Stimulated activated CD8-positive, alpha-beta memory T cell treated with anti-CD3 and anti-CD28 coated beads, Interleukin-2, amount 100 ng/mL, for 1 hour (primary cell): ENCODE data around the gene PPP1CA.

Experiments
- DNase-seq, 2 donors: peaks; one replicate each; pipeline ENCODE4 v3.0.0-alpha.2; 2020; ENCODE audit warnings: low read depth in 2 of 2

PPP1CA gene

DNA sequence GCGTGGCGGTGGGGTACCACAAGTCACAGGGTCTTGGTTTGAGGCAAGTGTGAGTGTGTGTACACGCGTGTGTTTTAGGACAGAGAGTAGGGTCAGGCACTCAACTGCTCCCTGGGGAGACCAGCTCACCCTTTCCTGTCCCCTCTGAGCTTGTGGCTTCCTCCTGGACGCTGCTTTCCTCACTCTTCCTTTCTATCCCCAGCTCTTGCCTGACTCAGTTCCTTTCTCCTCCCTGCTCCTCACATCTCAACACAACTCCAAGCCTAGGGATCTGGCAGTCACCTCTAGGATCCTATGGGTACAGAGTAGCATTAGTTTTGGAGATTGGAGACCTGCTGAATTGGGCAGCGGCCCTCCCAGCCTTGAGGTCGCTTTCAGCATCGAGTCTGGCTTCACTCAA, 32.4 kb downstream of the PPP1CA start:
- no peak for DNase-seq

DNA sequence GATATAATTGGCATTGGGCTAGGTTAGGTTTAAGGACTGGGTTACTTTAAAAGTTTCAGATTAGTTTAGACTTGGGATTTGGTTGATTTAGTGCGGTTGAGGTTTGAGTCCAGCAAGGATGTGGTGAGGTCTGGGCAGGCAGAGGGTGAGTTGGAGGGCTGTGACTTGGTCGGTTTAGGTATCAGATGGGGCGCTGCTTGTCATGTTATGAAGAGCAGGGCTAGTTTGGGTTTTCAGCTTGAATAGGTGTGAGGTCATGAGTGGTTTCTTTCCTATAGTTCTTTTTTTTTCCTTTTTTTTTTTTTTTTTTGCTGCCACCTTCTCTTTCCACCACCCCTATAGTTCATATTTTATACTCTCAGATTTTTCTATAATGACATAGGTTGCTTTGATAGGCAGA, 33.0 kb downstream of the PPP1CA start:
- DNase-seq: no peak

DNA sequence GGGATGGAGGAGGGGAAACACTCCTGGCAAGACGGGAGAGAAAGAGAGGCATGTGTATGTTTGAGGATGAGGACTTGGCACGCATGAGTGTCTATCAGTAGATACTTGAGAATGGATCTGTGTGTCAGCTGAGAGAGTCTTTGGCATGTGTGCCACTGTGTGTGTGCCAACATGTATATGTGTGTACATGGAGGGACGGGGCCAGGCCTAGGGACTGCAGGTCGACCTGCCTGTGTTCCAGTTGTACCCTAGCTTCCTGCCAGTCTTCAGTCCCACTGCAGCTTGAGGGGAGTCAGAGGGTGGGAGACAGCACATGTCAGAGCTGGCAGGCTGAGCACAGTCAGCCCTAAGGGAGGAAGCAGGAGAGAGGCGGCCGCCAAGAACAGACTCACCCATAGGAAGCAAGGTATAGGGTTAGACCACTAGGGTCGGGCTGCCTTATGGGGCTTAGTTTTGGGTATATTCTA, 33.9 kb downstream of the PPP1CA start:
- no peak for DNase-seq

DNA sequence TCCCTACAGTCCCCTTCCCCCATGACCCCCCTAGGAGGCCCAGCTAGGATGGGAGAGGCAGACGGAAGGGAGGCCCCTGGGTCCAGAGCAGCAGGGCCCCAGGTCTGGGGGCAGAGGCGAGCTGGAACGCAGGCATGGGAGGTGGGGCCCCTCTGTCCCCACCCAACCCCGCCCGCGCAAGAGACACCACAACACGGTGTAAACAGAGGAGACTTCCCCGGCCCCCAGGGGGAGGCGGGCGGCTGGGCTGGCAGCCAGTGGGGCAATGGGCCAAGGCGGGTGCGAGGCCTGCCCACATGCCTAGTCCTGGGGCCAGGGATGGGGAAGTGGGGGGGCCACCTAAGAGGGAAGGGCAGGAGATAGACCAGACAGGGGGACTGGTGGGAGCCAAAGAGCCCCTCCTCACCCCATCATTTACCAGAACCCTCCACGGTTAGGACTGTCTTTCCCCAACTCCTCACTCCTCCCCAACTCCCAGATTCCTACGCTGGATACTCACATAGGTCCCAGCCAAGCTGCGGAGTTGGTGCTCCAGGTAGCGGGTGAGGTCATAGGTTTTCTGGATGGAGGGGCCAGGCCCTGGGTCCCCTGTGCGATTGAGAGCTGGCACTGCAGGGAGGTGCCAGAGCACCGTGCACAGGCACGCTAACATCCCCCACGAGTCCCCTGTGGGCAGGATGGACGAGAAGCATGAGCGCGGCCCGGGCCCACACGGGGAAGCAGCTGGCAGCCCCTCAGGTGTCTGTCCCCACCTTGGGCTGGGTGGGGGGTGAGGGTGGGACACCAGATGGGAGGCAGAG, 34.5 kb downstream of the PPP1CA start:
- no peak for DNase-seq

DNA sequence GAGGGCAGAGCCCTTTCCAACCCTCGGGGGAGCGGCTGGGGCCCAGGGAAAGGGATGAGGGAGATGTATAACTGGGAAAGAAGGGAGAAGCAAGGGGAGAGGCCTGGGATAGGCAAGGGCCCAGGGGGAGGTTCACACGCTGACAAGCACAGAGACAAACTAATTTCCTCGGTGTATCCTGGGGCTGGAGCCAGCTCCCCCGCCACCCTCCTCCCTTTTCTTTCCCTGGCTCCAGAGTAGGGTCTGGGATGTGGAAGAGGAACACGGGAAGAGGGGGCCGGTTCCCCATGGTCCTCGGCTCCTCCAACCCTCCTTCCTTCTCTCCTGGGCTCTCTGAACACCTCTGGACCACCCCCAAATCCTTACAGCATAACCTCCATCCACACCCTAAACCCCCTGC, 35.1 kb downstream of the PPP1CA start:
- no peak for DNase-seq

DNA sequence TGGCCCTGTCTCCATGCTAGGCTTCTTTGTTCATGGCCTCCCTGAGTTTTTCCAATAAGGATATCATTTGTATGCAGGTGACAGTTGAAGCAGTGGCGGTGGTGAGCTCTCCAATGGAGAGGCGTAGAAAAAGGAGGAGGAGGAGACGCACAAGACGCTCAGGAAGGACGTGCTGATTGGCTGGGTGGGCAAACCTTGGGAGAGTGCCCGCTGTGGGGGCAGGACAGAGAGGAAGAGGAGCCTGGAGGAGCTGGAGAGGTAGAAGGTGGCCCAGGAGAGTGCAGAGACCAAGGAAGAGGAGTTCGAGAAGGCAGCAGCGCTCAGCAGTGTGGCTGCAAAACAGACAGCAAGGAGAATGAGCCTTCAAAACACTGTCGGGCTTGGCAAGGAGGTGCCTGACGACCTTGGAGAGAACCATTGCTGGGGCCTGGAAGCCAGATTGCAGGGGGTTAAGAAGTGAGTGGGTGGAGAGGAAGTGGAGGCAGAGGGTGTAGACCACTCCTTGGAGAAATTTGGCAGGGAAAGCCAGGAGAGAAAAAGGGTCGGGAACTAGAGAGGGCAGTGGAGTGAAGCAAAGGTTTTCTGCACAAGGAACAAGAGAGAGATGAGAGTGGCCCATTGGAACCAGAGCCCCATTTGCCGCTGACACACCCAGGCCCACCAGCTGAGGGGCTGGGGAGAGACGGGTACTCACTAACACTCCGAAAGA, 35.8 kb downstream of the PPP1CA start:
- no peak for DNase-seq

DNA sequence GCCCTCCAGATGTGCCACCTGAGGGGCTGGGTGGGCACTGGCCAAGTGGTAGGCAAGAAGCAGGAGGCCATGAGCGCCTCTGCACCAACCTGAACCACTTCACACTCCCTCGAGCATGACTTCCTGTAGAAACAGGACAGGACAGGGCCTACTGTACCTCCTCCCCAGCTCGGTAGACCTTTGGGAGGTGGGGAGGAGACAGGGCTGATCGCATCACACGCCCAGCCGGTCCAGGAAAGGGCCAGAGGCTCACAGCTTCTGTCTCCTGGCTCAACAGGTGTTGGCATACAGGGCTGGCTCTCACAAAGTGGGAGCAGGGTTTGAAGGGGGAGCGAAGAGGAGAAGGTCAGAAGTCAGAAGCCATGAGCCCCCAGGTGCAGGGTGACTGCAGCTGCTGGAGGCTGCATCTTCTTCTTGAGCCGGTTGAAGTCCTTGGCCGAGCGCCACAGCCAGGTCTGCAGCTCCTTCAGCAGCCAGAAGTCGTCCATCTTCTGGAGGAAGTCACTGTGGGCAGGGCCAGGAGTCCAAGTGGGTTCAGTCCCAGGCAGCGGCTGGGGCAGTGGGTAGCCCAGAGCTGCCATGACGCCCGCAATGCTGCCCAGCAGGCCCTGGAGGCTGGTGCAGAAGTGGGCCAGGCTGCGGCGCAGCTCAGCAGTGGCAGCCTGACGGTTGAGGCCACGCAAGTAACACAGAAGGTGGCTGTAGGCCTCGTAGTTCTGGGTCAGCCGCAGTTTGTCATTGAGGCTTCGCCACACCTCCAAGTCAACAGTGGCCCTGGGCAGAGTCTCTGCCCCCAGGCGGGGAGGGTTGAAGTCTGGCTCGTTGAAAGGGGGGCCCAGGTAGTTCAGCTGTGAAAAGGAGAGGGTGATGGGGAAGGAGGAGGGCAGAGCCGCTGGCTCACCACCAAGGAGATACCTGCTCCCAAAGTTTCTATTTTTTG, 36.6 kb downstream of the PPP1CA start:
- DNase-seq: no peak

DNA sequence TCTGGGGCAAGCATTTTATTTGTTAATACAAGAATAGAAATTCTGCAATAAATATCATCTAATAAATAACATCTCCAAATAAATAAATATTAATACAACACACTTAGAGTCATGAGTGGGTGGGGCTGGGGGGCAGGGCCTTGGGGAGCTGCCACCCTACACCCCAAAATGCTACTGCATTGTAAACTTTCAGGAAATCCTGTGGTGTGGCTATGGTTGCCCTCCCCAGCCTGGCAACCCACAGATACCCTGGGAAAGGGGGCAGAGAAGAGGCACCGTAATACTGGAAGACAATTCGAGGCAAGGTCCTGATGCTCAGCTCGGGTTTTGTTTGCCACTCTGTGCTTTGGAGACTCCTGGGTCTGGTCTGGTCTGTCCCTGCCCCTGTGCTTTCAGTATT, 37.5 kb downstream of the PPP1CA start:
- no peak for DNase-seq

DNA sequence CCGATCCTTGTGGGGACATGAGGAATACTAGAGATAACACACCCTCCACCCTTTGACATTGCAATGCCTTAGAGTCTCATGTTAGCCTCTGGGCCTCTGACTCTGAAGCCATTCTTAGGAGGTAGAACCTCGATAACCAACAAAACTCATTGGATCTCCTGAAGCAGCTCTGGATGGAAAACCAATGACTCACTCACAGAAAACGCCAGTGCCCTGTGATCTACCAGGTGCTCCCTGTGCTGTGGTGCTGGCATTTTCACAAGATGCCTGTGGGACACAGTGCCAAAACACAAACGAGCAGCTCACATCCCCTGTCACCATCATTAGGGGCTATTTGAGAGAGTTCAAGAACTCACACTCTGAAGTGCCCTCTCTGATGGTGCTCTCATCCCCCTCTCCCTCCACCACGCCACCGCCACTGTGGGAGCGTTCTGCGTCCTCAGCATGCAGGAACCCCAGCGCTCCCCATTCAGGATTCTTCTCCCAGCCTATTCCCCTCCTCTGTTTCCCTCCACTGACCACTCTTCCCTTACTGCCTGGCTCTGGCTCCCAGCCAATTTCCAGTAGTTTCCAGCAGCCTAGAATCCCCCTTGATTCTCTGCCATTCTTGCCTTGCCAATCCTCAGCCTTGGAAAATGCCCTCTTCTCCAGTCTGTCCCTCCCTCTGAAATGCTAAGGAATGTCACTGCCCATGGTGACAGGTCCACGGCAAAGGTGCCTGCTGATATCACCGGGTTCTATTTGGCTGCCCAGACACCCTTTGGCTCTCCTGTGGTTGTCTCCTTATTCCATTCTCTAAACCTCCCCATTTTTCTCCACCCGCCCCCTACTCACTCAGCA, 43.6 kb downstream of the PPP1CA start:
- DNase-seq: no peak

DNA sequence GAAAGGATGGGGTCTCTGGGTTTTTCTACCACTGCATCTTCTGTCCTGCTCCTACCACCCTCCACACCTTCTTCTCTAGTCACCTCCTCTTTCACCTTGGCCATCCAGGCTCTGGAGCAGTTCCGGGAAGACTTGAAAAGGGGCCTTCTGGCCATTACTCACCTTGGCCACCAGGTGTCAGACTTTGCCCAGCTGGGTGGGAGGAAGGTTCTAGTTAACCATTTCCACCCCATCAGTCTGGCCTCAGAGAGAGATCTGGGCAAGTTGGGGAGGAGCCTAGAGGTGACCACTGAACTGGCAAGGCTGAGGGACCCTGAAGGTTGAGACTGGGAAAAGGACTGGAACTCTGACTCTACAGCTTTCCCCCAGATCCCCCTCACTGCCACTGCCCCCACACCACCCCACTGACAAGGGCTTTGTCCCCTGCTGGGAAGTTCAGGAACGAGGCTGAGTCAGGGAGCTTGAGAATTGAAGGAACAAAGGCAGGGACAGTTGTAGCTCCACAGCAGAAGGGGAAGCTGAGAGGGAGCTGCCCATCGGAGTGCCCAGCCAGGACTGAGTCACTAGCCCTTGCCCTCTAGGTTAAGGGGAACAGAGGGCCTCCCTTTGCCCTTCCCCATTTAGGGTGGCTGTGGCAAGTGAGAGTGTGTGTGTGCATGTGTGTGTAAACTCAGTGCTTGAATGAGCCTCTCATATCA, 44.6 kb downstream of the PPP1CA start:
- peak; percentile 39 to 51 for DNase-seq

DNA sequence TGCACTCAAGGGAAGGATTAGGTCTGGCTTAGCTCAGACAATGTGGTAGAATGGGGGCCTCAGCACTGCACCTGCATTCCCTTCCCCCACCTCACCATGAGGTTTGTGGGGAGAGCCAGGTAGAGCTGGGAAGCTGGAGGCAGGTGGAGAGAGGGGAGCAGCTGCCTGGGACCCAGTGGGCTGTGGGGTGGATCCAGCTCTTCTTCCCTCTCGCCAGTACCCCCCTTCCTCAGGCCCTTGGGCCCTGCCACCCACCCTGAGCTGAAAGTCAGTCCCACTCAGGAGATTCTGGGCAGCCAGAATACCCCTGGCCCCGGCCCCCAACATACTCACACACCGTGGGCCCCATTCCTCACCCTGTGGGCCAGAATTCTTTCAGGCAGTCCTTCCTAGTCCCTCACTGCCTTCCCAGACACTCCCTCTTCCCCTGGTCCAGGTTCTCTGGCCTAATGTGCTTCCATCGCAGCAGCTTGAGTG, 45.2 kb downstream of the PPP1CA start:
- no peak for DNase-seq

DNA sequence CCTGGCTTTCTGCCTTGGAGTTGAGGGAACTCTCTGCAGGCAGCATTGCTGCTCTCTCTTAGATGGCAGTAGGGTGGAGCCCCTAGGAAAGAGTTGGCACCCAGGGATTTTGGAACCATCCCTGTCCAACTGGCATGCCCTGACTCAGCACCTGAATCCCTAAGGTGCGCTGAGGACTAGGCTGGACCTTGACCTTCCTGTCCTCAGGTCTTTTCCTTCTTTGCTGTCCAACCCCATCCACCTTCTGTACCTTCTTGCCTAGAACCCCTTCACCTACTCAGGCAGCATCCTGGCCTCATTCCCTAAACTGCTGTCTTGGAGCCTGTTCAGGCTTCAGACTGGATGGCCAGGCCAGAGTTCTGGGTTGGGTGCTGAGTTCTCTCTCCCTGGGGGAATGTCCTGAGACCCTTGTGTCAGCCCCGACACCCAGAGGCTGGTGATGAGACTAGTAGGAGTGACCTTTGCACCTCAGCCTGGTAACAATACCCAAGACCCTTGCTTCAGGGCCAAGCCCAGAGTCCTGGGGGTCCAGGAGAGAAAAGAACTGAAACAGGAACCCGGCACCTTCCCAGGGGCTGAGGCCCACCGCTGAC, 45.8 kb downstream of the PPP1CA start:
- no peak for DNase-seq

DNA sequence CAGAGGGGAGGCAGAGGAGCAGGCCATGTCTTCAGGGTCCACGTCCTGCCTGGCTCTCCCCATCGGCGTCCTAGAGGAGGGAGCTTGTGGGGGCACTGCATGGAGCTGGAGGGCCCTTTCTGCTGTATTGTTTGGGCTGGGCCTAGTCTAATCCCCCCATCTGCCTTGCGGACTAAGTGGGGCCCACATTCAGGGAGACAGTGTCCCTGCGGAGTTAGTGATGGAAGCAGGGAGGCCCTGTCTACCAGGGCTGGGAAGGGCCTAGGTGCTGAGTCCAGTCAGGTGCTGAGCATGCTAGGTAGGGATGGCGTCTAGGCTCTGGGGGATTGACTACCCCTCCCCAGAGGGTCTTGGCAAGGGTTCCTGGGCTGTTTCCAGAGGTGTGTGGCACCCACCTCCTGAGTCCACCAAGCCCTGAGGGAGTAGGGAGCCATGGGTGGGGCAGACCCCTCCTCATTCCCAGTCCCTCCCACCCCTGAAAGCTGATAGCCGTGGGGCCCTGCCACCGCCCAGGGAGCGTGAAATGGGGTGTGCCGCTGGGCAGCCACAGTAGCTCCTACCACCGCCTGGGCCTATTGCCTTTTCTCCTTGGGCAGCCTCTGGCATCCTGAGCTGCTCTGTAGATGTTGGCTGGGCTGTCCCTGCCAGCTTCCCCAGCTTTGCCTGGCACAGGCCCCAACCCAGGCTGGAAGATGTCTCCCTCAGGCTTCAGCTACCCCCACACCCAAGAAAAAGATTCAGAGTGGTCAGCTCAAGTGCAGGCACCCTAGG, 46.5 kb downstream of the PPP1CA start:
- no peak for DNase-seq

DNA sequence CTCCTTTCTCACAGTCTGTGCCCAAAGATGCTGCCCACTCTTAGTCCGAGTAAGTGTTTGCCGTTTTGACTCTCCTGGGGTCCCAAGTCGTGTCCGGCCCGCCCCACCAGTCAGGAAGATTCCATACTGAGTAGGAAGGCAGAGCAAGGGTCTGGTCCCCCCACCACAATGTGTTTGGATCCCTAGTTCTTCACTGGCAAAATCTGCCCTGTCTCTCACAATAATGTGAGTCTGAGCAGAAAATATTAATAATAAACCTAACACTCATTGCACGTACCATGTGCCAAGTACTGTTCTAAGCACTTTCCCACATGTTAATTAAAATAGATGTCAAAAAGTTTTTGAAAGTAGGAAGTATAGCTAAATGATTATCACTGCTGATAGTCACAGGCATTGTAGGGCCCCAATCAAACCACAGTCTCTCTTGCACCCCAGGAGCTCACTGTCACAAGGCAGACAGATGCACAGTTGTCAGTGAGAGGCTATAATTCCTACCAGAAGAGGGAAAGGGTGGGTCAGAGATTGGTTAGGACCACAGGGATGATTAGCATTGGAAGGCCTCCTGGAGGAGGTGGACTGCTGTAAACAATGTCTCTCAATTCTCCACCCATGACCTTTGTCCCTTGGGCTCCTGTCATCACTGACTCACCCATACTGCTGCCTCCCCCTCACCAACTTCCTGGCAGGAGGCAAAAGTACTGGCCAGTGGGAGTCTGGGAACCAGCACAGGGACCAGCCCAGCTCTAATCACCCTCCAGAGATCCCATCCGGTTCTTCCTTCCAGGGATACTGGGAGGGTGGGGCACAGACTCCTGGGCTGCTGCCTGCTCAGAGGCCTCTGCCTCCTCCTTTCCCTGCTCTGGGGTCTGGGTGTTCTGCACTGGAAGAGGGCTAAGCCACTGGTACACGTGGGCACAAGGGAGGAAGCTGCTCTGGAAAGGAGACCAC, 47.3 kb downstream of the PPP1CA start:
- DNase-seq: no peak

DNA sequence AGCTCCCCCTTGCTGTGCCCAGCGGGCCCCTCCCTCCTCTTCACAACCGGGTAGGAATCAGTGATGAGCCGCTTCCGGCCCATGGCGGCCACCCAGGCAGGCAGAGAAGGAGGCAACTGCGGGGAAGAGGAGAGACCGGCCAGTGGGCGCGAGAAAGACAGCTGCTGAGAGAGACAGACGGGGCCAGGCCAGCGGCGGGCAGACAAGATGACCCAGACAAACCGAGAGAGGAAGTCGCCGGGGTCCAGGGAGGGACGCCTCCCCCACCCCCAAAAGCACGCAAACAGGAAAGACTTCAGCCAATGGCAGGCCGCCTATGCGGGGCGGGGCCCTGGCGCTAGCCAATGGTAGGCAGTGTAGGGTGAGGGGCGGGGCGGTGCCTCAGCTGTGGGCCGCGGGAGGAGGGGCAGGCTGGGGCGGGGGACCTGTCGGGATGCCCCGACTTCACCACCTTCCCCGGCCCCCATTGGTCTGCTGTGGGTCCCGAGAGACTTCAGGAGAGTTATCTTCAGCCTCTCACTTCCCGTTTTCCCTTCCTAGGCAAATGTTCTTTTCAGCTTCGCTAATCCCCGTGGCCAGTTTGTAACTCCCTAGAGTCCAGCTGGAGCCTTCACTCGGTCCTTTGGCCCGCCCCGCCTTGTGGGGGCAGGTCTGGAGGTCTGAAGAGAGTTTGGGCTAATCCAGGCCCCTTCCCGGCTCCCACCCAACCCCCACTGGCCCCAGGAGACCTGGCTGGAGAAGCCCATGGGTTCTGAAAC, 48.2 kb downstream of the PPP1CA start, which contains the start of gene POLD4:
Gene POLD4, minus strand, starts transcription at position 230 of the 758 bp plus-strand sequence. Its CDS starts 147 bp downstream, at position 83.
- DNase-seq: peak; percentile 93 to 94

DNA sequence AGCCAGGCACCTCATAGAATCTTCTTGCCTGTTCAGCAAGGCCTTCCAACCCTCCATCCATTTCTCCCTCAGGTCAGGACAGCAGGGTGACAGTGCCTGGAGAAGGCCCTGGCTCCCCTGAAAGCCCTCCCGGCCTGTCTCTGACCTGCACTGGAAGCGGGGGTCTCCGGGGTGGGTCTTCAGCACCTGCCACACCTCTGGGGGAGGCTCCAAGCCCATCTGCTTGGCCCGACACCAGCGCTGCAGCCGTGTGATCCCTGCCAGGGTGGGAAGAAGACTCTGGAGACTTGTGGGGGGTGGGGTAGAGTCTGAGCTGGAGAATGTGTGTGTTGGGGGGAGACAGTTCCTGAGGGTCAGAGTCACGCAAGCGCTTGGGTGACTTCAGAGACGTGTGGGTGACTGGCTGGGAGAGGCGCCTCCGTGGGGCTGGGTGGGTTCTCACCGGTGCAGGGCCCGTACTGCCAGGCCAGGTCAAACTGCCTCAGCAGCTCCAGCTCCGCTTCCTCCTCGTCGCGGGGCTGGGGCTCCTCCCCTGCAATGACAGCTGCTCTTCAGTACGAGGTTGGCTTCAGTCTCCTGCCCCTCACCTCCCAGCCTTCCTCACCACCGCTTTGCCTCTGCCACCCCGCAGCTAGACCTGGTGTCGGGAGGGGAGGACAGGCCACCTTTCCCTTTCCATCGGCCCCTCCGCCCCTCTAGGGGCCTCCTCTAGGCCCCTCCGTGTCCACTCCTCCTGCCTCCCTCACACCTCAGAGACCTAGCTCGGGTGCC, 48.9 kb downstream of the PPP1CA start:
- no peak for DNase-seq
